HG03469 (cell line): ENCODE measurements around the gene RMC1.

Experiments
- ATAC-seq: cut with Tn5 transposase; IDR thresholded peaks from one replicate; pipeline ENCODE4 v1.9.1; 2021; ENCODE audit warnings: mild to moderate bottlenecking, moderate library complexity, moderate number of reproducible peaks; ENCODE audit not compliant: unreplicated experiment

The RMC1 gene

GRCh38 chr18:23580677-23581367, 77.5 kb downstream of the RMC1 start:
- ATAC-seq, result no peak
